B cell (primary cell): ENCODE data around the gene TEKT3.

Experiments used
- EZH2 ChIP-seq: IDR thresholded peaks from 2 replicates; pipeline ENCODE4 v1.6.1; 2012; ENCODE audit warnings: borderline replicate concordance, low read depth, mild to moderate bottlenecking, moderate library complexity, low read length; ENCODE audit not compliant: insufficient read depth, poor library complexity, severe bottlenecking
- TF ChIP-seq, protein P1 (sequence below): fragments of 200-600 bp; IDR thresholded peaks from one replicate; pipeline ENCODE4 v1.8.0; 2022; ENCODE audit warnings: antibody characterized with exemption, mild to moderate bottlenecking

GRCh38 chr17:15256689-15257088, 84.7 kb downstream of the TEKT3 start:
- TF ChIP-seq, protein P1, sequence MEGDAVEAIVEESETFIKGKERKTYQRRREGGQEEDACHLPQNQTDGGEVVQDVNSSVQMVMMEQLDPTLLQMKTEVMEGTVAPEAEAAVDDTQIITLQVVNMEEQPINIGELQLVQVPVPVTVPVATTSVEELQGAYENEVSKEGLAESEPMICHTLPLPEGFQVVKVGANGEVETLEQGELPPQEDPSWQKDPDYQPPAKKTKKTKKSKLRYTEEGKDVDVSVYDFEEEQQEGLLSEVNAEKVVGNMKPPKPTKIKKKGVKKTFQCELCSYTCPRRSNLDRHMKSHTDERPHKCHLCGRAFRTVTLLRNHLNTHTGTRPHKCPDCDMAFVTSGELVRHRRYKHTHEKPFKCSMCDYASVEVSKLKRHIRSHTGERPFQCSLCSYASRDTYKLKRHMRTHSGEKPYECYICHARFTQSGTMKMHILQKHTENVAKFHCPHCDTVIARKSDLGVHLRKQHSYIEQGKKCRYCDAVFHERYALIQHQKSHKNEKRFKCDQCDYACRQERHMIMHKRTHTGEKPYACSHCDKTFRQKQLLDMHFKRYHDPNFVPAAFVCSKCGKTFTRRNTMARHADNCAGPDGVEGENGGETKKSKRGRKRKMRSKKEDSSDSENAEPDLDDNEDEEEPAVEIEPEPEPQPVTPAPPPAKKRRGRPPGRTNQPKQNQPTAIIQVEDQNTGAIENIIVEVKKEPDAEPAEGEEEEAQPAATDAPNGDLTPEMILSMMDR = no peak
- no peak for TF ChIP-seq EZH2
